ENCODE results near the gene MLEC.

Gene MLEC

GRCh38 chr12:120643574-120643973, 43.4 kb upstream of the MLEC start:
- no peak for TF ChIP-seq CTCF (conservative IDR thresholded peaks at IDR 0.05; ENCODE audit: low read depth, low read length)
- H3K4me3 ChIP-seq (ENCODE audit: low read length), result no peak overlapping the region
- no peak for DNase-seq (ENCODE audit: low read depth)

GRCh38 chr12:120646044-120646443, 40.9 kb upstream of the MLEC start:
- no peak for TF ChIP-seq CTCF (conservative IDR thresholded peaks at IDR 0.05; ENCODE audit: low read depth, low read length)
- no peak for DNase-seq (ENCODE audit: low read depth)

GRCh38 chr12:120647375-120647755, 39.6 kb upstream of the MLEC start:
- no peak for DNase-seq (ENCODE audit: low read depth)
- H3K4me3 ChIP-seq (ENCODE audit: low read length), result no peak overlapping the region
- TF ChIP-seq CTCF (conservative IDR thresholded peaks at IDR 0.05; ENCODE audit: low read depth, low read length), result no peak

More at GRCh38 chr12:120646044-120646443, 40.9 kb upstream of the MLEC start:
- H3K4me3 ChIP-seq (ENCODE audit: low read length), result no peak overlapping the region

- TF ChIP-seq CTCF (conservative IDR thresholded peaks at IDR 0.05; ENCODE audit: low read depth, low read length), result no peak
Observed at GRCh38 chr12:120649442-120650232, 37.3 kb upstream of the MLEC start.

GRCh38 chr12:120650233-120650690, 36.7 kb upstream of the MLEC start:
- TF ChIP-seq CTCF (conservative IDR thresholded peaks at IDR 0.05; ENCODE audit: low read depth, low read length), result no peak
- no peak overlapping the region for H3K4me3 ChIP-seq (ENCODE audit: low read length)
- no peak for DNase-seq (ENCODE audit: low read depth)

More at GRCh38 chr12:120649442-120650232, 37.3 kb upstream of the MLEC start:
- H3K4me3 ChIP-seq (ENCODE audit: low read length), result no peak overlapping the region
- no peak for DNase-seq (ENCODE audit: low read depth)

- no peak for DNase-seq (ENCODE audit: low read depth)
- TF ChIP-seq CTCF (conservative IDR thresholded peaks at IDR 0.05; ENCODE audit: low read depth, low read length), result no peak
- no peak overlapping the region for H3K4me3 ChIP-seq (ENCODE audit: low read length)
Observed at GRCh38 chr12:120651821-120652220, 35.1 kb upstream of the MLEC start.

Measured in retinal pigment epithelial cell (primary cell).